GM10266 (cell line): ENCODE data around the gene CPNE4.

Source experiments
- DNase-seq: peaks from one replicate; pipeline ENCODE4 v3.0.0; 2012; ENCODE audit errors: extremely low spot score
- CTCF ChIP-seq: IDR thresholded peaks from 2 replicates; pipeline ENCODE4 v1.5.1; 2012; ENCODE audit warnings: mild to moderate bottlenecking, low read depth; ENCODE audit not compliant: control insufficient read depth, insufficient read depth; ENCODE audit errors: missing control alignments

The CPNE4 gene

GRCh38 chr3:132037056-132037455 lies 2.2 kb upstream of the CPNE4 start:
- TF ChIP-seq CTCF: no peak
- DNase-seq: no peak

GRCh38 chr3:132034097-132034485 lies 723 bp downstream of the CPNE4 start:
- no peak for TF ChIP-seq CTCF
- DNase-seq: no peak

- DNase-seq: no peak
- TF ChIP-seq CTCF: no peak
These were observed 1.3 kb downstream of the CPNE4 start for GRCh38 chr3:132033471-132033870.

- no peak for TF ChIP-seq CTCF
- no peak for DNase-seq
These were observed 1.9 kb downstream of the CPNE4 start for GRCh38 chr3:132032959-132033358.

DNA sequence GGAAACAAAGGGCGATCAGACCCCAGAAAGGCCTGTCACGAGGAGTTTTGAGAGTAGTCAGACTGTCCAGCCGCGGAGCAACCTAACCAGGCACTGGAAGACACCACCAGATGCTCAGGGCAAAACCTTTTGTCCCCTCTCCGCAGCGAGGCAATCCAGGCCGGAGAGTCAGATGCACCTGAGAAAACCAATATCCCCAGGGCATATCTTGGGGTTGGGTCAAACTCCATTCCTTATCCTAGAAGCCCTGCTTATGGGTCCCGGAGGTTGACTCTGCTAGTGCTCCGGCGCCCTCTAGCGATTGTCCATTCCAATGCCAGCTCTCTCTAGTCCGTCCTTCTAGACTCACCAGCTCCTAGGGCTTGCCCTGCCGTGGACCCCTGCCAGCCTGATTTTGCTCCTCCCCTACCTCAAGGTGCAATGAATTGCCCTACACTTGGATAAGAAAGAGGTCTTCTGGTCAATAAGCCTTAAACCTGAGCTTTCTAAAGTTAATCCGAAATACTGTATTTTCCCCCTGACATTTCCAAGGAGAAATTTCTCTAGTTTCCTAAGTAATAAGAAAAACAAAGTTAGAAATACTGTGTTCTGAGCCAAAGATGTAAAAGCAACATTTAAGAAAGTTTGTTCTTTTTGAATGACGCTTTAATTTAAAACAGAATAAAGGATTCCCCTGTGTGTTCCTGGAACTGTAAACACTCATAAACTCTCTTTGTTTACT lies 5.5 kb downstream of the CPNE4 start:
- peak; percentile 91 for TF ChIP-seq CTCF
- peak; percentile 77 for DNase-seq

DNA sequence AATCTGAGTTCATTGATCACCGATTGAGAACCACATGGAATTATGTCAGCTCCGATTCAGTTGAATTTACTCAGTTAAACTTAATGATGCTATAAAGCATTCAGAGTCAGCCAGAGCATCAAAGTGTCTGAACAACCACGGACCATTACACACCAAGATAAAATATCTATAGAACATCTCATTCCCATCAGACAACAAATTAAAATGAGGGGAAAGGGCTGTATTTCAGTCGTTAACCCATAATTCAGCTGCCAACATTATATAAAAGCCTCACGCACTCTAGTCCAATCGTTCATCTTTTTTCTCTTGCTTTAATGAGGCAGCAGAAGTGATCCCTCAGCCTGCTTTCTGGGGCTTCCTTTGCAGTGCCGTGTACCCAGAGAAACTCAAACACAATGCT lies 11.9 kb downstream of the CPNE4 start:
- no peak for TF ChIP-seq CTCF
- DNase-seq: no peak

DNA sequence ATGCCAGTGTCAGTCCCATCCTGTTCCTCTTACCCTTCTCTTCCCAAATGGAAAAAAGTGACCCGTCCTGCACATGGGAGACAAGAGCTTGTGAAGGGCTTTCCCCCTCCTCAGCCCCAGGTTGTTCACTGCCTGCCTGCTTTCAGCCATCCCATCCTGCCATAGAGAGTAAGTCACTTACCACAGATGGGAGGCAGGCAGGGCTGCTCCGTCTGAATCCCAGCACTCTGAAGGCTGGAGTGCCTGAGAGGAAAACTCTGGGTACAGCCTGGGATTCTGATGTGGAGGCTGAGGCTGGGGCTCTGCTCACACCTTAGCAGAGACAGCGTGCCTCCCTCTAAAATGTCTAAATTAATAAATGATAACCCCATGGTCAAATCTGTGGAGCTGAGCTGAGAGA lies 14.8 kb downstream of the CPNE4 start:
- TF ChIP-seq CTCF: no peak
- DNase-seq: no peak
